NCI-H2029 treated with DMSO at 0.1 percent for 48 hours (cell line): ENCODE measurements around the gene FAAH.

Experiments used
- DNase-seq: peaks from one replicate; lab custom pipeline; 2025; lab: John Stamatoyannopoulos, UW

The FAAH gene

DNA sequence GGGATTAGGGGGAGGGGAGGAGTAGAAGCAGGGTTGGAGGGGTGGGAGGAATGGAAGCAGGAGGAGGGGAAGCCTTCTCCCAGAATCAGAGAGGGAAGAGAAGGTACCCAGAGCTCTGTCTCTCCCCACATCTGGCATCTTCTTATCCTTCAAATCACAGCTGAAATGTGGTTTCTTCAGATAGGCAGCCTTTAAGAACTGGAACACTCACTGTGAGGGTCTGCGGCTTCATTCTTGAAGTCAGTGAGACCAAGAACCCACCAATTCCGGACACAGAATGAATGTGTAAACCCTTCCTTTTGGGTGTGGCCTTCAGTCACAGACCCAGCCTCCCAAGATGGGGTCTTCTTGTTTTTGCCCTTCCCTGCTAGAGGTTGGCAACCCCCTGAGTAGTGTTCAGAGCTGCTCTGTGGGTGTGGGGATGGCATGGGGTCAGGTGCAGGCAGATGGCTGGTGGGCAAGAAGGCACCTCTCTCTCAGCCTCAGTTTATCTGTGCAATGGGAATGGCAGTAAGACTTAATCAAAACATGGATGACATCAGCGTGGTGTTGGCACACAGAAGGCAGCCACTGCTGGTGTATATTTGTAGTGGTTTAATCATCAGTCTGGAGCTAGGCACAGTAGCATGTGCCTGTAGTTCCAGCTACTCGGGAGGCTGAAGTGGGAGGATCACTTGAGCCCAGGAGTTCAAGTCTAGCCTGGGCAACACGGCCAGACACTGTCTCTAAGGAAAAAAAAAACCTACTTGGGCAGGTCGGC is 7.2 kb downstream of the FAAH start:
- DNase-seq = no peak

- DNase-seq = peak; percentile 92
Observed at GRCh38 chr1:46401964-46402626, 8.0 kb downstream of the FAAH start.

DNA sequence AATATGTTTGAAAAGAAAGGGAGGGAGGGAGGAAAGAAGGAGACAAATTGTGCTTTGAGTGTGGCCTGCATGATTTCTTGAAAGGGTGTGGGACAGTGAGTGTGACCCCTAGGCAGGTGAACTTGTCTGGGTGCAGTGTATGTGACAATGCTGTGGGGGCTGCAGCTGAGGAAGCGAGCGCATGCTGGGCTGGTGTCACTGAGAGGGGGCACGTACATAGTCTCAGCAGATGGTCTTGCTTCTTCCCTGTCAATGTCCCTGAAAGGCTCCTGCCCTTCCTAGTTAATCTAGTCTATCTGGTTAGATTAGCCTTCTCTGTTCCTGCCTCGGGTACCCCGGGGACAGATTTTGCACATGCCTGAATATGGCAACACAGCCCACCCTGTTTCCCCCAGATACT is 9.8 kb downstream of the FAAH start:
- DNase-seq = no peak

- DNase-seq = no peak
Observed at GRCh38 chr1:46404482-46405196, 10.5 kb downstream of the FAAH start.

- DNase-seq = no peak
Observed at GRCh38 chr1:46405197-46405555, 11.1 kb downstream of the FAAH start.

- no peak for DNase-seq
Observed at GRCh38 chr1:46405724-46406123, 11.6 kb downstream of the FAAH start.

DNA sequence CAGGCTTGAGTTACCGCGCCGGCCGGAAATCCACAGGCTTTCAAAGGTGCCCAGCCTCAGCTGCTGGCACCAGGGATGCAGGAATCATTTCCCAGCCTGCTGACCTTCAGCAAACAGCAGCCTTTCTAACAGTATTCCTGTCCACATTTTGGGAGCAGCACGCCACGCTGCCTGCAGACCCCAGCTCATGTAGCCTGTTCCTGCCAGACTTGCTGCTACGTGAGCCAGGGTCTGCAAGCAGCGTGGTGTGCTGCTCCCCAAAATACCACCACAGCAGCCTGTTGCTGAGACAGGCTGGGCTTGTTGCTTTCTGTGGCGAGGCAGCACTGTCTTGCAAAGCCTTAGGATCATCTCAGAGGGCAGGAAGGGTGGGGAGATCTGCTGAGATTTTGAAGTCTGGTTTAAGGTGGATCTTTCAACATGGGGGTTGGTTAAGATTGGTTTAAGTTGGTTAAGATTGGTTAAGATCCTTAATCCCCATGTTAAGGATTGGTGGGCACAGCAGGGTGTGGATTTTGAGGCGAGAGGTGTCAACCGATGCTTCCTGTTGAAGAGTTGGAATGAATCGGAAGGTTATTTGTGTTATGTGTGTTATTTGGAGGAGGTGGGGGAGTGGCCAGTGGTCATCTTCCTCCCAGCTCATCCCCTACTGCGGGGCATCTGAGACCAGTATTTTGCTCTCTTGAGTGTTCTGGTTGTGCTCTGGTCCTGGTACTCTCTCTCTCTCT is 12.9 kb downstream of the FAAH start:
- DNase-seq = no peak

DNA sequence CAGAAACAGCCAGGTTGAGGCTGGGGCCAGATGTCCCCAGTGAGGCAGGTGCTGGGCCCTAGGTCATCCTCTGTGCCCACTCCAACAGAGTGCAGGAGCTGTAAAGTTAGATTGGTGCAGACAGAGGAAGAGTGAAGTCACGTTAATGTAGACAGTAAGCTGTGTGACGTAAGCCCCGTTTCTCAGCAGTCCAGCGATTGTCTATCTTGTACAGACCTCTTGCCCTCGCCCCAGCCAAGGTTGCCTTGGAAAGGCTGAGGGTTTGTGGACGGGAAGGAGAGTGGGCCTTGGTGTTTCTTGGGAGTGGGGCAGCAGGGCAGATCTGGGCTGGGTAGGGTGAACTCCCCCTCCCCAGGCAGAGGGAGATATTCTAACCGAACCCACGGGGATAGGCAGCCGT is 13.5 kb downstream of the FAAH start:
- DNase-seq = no peak

DNA sequence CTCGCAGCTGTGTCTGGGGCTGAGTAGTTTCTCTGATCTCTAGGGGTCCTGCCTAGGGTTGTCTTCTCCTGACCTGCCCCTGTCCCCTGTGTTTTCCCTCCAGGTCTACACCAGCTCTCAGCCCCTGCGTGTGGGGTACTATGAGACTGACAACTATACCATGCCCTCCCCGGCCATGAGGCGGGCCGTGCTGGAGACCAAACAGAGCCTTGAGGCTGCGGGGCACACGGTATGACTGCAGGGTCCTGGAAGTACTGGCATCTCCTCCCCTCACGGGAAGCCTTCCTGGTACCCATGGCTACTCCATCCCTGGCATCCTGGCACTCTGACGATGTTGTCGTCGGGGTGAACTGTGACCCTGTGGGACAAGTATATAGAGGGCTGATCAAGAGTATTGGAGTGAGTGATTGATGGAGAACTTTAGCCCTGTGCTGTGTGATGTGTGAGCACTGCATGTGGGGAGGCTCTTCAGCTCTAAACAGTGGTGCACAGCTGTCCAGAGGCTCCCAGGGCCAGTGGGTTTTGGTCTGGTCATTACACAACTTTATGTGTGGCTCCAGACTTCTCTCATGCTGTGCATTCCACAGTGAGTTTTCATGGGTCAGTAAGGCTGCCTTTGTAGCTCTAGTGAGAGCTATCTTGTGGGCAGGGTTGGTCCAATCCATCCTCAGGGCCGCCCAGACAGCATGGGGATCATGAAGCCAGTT is 14.4 kb downstream of the FAAH start:
- no peak for DNase-seq

GRCh38 chr1:46409063-46409372 is 14.9 kb downstream of the FAAH start:
- no peak for DNase-seq

- DNase-seq = no peak
Observed at GRCh38 chr1:46410156-46411009, 16.3 kb downstream of the FAAH start.

DNA sequence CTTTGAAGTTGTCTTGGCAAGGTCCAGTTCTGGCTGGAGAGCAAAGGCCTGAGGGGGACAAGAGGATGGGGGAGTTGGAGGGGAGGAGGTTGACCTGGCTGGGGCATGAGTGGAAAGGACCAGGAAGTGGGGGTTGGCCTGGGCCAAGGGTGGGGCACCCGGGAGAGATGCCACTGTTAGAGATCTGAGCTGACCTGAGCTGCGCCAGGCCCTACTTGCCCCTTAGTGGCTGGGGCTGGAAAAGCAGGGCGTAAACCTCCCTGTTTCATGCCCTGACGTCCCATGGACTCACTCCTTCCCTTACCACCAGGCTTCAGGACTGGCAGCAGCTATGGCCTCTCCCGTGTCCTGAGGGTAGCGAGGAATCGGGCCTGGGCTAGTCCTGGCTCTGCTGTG is 16.9 kb downstream of the FAAH start:
- DNase-seq = no peak

DNA sequence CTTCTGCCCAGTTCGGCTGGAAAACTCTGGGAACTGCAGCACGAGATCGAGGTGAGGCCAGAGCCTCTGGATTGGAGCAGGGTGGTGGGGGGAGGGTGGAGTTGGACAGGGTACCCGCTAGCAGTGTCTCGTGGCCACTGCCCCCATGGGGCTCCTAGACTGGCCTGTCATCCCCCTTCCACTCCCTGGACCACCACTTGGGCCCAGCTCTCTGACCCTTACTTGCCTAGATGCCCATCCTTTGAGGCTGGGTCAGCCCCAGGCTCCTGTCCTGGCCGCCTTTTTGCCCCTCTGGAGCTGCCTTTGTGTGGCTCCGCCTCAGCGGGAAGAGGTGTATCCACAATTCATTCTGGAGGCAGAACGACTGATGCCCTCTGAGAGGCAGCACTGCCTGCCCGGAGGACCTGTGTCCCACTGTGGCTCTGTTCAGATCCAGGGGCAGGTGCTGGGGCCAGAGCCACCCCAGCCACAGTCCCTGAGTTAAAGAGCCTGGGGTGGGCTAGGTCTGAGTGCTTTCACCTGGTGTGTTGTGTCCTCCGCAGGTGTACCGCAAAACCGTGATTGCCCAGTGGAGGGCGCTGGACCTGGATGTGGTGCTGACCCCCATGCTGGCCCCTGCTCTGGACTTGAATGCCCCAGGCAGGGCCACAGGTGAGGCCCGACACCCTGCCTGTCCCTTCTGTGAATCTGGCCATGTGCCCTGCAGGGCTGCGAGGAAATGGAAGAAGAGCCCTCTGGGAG is 17.7 kb downstream of the FAAH start:
- DNase-seq = no peak

DNA sequence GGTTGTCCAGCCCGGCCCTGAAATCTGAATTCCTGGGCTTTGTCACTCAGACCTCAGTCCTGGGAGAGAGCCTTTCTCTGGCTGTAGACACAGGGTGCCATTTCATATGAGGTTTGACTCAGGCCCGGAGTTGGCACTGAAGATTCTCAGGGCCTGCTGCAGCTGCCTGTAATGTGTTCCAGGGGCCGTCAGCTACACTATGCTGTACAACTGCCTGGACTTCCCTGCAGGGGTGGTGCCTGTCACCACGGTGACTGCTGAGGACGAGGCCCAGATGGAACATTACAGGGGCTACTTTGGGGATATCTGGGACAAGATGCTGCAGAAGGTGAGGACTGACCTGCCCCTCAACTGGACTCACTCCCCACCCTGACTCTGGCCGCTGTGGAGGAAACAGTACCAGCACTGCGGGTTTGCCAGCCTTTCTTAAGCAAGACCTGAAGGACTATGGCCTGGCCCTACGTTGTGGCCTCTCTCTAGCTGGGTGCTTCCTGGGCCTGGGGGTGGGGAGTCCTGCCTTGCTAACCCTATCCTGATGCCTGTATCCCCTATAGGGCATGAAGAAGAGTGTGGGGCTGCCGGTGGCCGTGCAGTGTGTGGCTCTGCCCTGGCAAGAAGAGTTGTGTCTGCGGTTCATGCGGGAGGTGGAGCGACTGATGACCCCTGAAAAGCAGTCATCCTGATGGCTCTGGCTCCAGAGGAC is 18.9 kb downstream of the FAAH start:
- no peak for DNase-seq

DNA sequence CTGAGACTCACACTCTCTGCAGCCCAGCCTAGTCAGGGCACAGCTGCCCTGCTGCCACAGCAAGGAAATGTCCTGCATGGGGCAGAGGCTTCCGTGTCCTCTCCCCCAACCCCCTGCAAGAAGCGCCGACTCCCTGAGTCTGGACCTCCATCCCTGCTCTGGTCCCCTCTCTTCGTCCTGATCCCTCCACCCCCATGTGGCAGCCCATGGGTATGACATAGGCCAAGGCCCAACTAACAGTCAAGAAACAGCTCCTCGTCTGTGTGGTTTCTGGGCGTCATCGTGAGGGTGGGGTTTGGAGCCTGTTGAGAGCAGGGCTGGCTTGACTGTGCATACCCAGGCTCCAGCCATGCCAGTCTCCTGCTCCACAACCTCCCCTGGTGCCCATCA is 19.5 kb downstream of the FAAH start:
- no peak for DNase-seq

- no peak for DNase-seq
Observed at GRCh38 chr1:46415514-46415913, 21.4 kb downstream of the FAAH start.

DNA sequence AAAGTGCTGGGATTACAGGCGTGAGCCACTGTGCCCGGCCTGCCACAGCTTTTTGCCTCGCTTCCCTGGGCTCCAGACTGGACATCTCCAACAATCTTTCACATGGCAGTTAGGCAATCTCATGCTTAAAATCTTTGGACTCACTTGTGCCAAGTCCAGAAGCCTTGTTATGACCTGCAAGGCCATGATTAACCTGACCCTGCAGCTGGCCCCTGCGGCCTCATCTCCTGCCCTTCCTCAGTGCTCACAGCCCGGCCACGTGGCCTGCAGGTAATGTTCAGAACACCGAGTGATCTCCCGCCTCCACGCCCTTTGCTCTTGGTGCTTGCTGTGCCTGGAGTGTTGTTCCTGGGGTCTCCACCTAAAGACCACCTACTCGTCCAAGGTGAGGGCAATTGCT is 24.9 kb downstream of the FAAH start:
- no peak for DNase-seq

DNA sequence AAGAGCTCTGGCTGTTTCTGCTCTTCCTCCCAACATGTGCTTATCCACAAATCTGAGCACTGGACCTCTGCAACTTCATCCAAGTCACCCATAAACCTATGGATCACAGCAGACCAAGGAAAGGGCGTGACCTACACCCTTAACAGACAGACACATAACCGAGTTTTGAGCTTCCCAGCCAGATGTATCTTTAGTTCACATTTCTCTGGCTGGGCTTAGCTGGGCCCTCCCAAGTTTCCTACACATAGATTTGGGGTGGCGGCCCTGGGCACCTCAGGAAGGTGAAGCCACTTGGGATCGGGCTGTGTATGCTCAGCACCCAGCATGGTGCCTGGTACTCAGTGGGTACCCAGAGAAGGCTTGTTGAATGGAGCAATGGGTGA is 26.4 kb downstream of the FAAH start:
- DNase-seq = no peak

- no peak for DNase-seq
Observed at GRCh38 chr1:46421739-46422138, 27.6 kb downstream of the FAAH start.
